UCSD-AML1 (cell line): Measurements from ENCODE around the gene GPR162.

ENCODE experiments used
- DNase-seq: peaks from one replicate; lab custom pipeline; 2025; ENCODE audit not compliant: unreplicated experiment; lab: John Stamatoyannopoulos, UW

Gene GPR162, protein sequence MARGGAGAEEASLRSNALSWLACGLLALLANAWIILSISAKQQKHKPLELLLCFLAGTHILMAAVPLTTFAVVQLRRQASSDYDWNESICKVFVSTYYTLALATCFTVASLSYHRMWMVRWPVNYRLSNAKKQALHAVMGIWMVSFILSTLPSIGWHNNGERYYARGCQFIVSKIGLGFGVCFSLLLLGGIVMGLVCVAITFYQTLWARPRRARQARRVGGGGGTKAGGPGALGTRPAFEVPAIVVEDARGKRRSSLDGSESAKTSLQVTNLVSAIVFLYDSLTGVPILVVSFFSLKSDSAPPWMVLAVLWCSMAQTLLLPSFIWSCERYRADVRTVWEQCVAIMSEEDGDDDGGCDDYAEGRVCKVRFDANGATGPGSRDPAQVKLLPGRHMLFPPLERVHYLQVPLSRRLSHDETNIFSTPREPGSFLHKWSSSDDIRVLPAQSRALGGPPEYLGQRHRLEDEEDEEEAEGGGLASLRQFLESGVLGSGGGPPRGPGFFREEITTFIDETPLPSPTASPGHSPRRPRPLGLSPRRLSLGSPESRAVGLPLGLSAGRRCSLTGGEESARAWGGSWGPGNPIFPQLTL

DNA sequence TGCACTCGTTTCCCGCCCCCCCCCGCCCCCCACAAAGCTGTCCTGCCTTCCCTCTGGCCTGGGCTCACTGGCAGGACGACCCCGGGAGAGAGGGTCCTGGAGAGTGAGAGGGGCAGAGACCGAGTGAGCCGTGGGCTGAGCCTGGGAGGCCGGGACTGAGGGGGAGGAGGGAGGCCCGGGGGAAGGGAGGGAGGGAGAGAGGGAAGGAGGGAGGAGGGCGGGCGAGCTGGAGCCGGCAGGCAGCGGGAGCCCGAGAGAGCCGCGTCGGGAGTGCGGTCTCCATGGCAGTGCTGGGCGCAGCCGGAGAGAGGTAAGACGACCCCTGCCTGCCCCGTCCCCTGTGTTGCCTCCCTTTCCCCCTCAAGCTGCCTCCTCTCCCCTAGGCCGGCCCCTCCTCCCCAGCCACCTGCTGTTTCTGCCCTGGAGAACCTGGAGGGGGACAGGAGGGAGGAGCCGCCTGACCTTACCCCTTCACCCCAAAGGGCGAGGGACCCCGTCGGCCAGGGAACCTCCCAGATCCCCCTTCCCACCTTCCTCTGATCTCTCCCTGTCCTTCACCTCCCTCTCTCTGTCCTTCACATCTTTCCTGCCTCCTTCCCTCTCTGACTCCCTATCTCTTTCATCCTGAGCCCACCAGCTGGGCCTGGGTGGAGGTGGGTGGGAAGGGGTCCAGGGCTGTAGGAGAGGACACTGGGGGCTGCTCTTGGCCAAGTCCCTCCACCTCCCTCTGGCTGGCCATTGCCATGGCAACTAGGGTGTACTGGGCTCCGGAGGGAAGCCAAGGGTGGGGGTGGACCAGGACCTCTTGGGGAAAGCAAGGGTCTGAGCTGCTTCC is at the start of gene GPR162:
TSS of gene GPR162 (plus strand) at position 231 of the 835 bp plus-strand sequence. CDS start 2,078 bp downstream, outside the sequence.
- peak; percentile 76 for DNase-seq

DNA sequence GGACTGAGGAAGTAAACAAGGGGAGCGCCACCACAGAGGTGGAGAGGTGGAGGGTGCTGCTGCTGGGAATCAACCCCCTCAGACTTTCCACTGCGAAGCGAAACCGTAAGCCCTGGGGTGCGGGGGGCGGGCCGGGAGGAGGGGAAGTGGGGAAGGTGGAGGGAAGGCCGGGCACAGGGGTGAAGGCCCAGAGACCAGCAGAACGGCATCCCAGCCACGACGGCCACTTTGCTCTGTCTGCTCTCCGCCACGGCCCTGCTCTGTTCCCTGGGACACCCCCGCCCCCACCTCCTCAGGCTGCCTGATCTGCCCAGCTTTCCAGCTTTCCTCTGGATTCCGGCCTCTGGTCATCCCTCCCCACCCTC is 49.3 kb upstream of the GPR162 start, which contains the start of gene LAG3:
TSS of gene LAG3 (plus strand) at position 190 of the 365 bp plus-strand sequence. CDS start 333 bp downstream, outside the sequence.
- DNase-seq, result no peak

- no peak for DNase-seq
Measured at GRCh38 chr12:6772726-6773589, 48.7 kb upstream of the GPR162 start.

DNA sequence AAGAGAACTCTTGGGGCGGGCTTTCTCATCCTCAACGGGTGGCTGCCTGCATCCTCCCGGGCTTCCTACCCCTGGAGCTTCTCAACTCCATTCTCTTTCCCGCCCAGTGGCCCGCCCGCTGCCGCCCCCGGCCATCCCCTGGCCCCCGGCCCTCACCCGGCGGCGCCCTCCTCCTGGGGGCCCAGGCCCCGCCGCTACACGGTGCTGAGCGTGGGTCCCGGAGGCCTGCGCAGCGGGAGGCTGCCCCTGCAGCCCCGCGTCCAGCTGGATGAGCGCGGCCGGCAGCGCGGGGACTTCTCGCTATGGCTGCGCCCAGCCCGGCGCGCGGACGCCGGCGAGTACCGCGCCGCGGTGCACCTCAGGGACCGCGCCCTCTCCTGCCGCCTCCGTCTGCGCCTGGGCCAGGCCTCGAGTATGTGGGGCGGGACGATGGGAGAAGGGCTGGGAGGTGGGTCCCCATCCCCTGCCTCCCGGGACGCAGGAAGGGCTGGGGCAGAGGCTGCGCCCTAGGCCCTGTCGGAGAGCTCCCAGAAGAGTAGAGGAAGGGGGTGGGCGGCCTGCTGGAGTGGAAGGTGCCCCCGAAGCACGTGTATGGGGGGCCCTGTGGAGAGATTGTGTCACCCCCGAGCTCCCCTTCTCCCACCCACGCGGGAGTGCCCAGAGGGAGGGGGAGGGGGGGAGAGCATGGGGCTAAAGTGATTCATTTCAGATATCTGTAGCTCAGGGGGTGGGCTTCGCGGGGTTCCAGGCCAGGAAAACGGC is 47.9 kb upstream of the GPR162 start:
- DNase-seq, result no peak

- no peak for DNase-seq
Measured at GRCh38 chr12:6774499-6775062, 47.0 kb upstream of the GPR162 start.

DNA sequence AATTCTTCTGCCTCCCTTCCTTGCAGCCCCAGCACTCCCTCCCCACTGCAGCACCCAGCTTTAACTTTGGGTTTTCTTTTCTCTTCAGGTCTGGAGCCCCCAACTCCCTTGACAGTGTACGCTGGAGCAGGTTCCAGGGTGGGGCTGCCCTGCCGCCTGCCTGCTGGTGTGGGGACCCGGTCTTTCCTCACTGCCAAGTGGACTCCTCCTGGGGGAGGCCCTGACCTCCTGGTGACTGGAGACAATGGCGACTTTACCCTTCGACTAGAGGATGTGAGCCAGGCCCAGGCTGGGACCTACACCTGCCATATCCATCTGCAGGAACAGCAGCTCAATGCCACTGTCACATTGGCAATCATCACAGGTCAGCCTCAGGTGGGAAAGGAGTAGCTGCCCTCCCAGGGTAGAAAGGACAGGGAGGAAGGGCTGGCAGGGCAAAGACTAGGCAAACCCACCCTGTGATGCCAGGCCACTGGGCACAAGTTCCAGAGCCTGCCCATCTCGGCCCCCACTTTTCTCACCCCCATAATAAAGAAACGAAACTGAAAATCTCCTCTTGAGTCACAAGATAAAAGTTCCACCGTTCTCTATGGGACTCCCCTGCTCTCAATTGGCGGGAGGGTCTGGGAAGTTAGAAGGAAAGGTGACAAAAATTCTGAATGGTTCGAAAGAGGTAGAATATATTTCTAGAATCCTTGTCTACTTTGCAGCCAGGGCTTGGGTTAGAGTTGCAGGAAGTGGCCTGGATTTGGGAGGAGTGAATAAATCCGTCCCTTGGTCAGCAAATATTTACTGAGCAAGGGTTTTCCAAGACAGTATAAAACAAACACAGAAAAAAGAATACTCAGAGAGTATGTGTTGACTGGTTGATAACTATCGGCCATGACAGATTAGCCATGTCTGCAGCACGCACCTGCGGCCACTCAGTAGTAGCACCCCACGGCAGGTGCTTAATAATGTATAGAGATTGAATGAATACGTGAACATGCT is 46.1 kb upstream of the GPR162 start:
- no peak for DNase-seq

DNA sequence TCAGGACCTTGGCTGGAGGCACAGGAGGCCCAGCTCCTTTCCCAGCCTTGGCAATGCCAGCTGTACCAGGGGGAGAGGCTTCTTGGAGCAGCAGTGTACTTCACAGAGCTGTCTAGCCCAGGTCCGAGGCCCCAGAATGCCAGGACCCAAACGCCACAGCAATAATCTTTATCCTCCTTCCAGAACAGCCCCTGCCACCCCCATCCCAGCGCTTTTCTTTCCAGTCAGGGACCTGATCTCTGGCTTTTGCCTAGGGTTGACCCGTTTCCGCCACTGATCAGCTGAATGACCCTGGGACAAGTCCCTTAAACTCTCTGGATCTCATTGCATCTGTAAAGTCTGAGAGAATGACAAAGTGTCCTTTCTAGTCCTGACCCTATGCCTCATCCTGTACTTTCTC is 44.2 kb upstream of the GPR162 start:
- DNase-seq, result no peak

DNA sequence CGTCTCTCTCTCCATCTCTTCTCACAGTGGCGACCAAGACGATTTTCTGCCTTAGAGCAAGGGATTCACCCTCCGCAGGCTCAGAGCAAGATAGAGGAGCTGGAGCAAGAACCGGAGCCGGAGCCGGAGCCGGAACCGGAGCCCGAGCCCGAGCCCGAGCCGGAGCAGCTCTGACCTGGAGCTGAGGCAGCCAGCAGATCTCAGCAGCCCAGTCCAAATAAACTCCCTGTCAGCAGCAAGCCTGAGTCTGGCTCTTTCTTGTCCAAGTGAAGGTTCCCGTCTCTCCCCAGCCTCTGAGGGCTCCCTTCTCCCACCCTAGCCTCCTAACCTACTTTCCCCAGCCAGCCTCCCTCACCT is 43.4 kb upstream of the GPR162 start:
- DNase-seq, result no peak

DNA sequence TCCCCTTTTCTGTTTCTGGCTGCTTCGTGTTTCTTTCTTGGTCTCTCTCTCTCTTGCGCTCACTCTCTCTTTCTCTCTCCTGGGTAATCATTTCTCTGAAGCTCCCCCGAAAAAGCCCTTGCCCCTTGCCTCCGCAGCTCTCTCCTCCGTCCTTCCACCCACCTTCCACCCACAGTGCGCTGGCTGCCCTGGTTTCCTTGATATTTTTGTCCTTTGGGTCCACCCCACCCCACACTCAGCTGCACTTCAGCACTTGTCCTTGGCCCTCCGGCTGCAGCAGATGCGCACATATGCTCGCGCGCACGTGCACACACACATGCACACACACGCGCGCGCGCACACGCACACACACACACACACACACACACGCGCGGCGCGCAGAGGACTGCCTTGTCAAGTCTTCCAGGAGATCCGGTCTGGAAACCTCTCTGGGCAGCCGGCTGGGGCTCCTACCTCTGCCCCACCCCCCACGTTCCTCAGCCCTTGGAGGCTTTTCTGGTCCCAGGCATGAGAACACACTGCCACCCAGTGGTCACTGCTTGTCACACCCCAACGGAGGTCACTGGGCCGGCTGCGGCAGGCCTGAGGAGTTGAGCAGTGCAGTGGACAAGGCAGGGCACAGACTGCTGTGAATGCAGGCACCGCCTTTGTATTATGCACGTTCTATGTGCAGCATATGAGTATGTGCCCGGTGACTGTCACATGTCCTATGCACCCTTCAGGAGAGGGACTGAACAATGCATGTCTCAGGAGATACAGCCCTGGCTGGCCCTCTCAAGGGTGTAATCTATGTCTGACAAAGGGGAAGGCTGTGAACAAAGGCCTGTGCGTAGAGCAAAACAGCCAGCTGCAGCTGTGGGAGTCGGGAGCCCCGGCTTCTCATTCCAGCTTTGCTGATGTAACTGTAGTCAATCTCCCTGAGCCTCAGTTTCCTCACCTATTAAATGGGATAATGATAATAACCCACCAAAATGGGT is 42.8 kb upstream of the GPR162 start:
- peak; percentile 93 for DNase-seq

DNA sequence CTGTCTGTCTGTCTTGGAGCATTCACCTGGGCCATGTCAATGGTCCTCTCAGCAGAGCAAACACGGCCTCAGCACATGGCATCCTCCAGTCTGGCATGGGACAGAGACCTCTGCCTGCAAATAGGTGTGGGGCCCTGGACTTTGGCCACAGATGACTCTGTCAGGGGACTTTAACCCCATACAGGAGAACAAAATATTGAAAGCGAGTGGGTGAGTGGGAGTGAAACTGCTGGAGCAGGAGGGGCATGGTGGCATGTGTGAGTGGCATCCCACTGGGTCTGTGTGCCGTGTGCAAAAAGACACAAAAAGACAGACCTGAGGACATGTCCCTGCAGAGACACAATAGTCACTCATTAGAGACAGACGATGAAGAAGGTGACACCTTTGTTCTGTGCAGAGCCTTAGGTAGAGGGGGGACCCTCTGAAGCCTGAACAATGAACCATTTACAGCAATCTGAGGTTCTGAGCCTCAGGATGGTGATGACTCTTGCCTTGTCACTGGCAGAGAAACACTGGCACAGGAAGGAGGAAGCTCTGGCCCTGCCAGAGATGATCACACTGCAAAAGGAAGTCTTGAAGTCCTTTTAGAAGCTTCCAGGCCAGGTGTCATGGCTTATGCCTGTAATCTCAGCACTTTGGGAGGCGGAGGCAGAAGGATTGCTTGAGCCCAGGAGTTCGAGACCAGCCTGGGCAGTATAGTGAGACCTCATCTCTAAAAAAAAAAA is 41.8 kb upstream of the GPR162 start:
- no peak for DNase-seq

DNA sequence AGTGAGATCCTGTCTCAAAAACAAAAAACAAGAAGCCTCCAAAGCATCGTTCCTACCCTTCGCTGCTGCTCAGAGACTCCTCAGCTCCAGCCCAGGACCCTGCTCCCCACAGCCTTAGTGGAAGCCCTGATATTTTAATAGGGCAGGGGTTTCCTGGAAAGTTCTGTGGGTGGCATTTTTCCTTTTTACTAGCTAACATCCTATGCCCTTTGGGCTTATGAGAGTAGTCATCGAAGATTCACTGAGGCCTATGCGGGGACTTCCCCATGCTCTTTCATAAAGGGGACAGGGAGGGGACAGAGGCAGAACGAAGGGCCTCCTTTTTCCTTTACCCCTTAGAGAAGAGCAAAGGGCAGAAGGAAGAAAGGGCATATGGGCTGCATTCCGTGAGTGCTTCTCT is 41.0 kb upstream of the GPR162 start:
- DNase-seq, result no peak

- DNase-seq, result no peak
Measured at GRCh38 chr12:6782119-6782518, 39.5 kb upstream of the GPR162 start.

GRCh38 chr12:6782850-6783566 is 38.6 kb upstream of the GPR162 start:
- no peak for DNase-seq

DNA sequence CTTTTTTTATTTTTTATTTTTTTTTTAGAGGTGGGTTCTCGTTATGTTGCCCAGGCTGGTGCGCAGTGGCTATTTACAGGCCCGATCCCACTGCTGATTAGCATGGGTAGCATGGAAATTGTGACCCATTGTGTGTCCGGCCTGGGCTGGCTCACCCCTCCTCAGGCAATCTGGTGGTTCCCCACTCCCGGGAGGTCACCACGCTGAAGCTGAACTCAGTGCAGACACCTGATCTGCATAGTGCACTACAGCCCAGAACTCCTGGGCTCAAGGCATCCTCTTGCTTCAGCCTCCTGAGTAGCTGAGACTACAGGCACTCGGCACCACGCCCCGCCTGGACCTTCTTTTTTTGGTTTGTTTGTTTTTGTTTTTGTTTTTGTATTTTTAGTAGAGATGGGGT is 37.8 kb upstream of the GPR162 start:
- no peak for DNase-seq

- DNase-seq, result no peak
Measured at GRCh38 chr12:6784296-6784695, 37.3 kb upstream of the GPR162 start.

- no peak for DNase-seq
Measured at GRCh38 chr12:6784761-6785160, 36.9 kb upstream of the GPR162 start.
